GM12878 (cell line): Measurements from ENCODE around the gene LGALSL. TPM values are rescaled to one million over a fixed set of nuclear protein-coding genes. Genes with fewer than 3 reads are reported as not detected.

ENCODE experiments used
- ATAC-seq: fragments of 200-7000 bp; cut with Tn5 transposase; 3 replicates; pipeline ENCODE4 v1.9.1; 2020; ENCODE audit warnings: mild to moderate bottlenecking, moderate library complexity
- BruUV-seq: library from RNA; stranded (reverse); fragments of 400-500 nt; replicated peaks from 2 replicates; lab custom pipeline; 2021; lab: Mats Ljungman, UMichigan
- CTCF ChIA-PET: fragments of 300-600 bp; sonication (Branson Sonifier 250); formaldehyde crosslinking; extraction: SDS; loops from one replicate; lab custom pipeline; 2021; ENCODE audit warnings: inconsistent platforms; lab: Yijun Ruan, JAX
- POLR2A ChIA-PET: fragments of 350-600 bp; formaldehyde crosslinking; extraction: SDS; loops from one replicate; lab custom pipeline; 2021; ENCODE audit warnings: inconsistent platforms; lab: Charles Lee
- RAD21 ChIA-PET: fragments of 300-600 bp; sonication (Branson Sonifier 250); formaldehyde crosslinking; loops from one replicate; lab custom pipeline; 2023; ENCODE audit warnings: antibody characterized with exemption; ENCODE audit not compliant: unreplicated experiment; lab: Charles Lee
- SMC1A ChIA-PET: fragments of 300-600 bp; sonication (Branson Sonifier 250); formaldehyde crosslinking; loops from one replicate; lab custom pipeline; 2023; ENCODE audit not compliant: unreplicated experiment, uncharacterized antibody; lab: Charles Lee
- DNase-seq: peaks from one replicate; pipeline ENCODE4 v3.0.0-alpha.2; 2011; ENCODE audit warnings: low read depth, low spot score
- FAIRE-seq: peaks from 3 replicates; lab custom pipeline; 2011; peaks lifted over from hg19 to GRCh38; lab: Jason Lieb, UNC
- H2AFZ ChIP-seq: 2 replicates; pipeline ENCODE4 v1.6.0; 2011; ENCODE audit warnings: low read depth, low read length, control low read depth; ENCODE audit not compliant: control insufficient read depth
- H3K27ac ChIP-seq: 2 replicates; pipeline ENCODE4 v1.5.1; 2011; ENCODE audit warnings: control low read depth; ENCODE audit not compliant: control insufficient read depth, insufficient read depth
- H3K27me3 ChIP-seq, 2 experiments: replicated peaks in 1 of 2; 2 replicates each; pipeline versions ENCODE4 v1.6.0 to v1.6.1; 2011; ENCODE audit warnings: low read length in 1 of 2; ENCODE audit not compliant: control insufficient read depth in 2 of 2, insufficient read depth in 2 of 2
- H3K36me3 ChIP-seq, 2 experiments: 2 replicates each; pipeline ENCODE4 v1.5.1; 2011; ENCODE audit warnings: low read length in 1 of 2; ENCODE audit not compliant: control insufficient read depth in 2 of 2, insufficient read depth in 2 of 2
- H3K4me1 ChIP-seq: 2 replicates; pipeline ENCODE4 v1.6.1; 2011; ENCODE audit warnings: mild to moderate bottlenecking, low read length, moderate library complexity, mixed read lengths; ENCODE audit not compliant: control insufficient read depth, insufficient read depth
- H3K4me2 ChIP-seq: 2 replicates; pipeline ENCODE4 v1.6.0; 2011; ENCODE audit warnings: control low read depth; ENCODE audit not compliant: control insufficient read depth, insufficient read depth
- H3K4me3 ChIP-seq: fragments of 200-600 bp; sonication (generic); 2 replicates; pipeline ENCODE4 v1.5.1; 2016
- H3K79me2 ChIP-seq: 2 replicates; pipeline ENCODE4 v1.6.0; 2011; ENCODE audit warnings: low read length; ENCODE audit not compliant: control insufficient read depth, insufficient read depth
- H3K9ac ChIP-seq: 2 replicates; pipeline ENCODE4 v1.8.0; 2011; ENCODE audit warnings: low read length, control low read depth, mixed read lengths; ENCODE audit not compliant: control insufficient read depth, insufficient read depth
- H3K9me3 ChIP-seq: replicated peaks from 3 replicates; pipeline ENCODE4 v1.5.1; 2011; ENCODE audit warnings: mild to moderate bottlenecking, low read length; ENCODE audit not compliant: control insufficient read depth, insufficient read depth
- H4K20me1 ChIP-seq: 2 replicates; pipeline ENCODE4 v1.6.0; 2011; ENCODE audit not compliant: control insufficient read depth, insufficient read depth
- BACH1 ChIP-seq: fragments of 450-650 bp; IDR thresholded peaks from 2 replicates; pipeline ENCODE4 v1.6.1; 2017; ENCODE audit warnings: mild to moderate bottlenecking, borderline replicate concordance
- JUNB ChIP-seq: IDR thresholded peaks from 2 replicates; pipeline ENCODE4 v1.6.1; 2016; ENCODE audit warnings: antibody characterized with exemption, mild to moderate bottlenecking
- RAD51 ChIP-seq: fragments of 450-650 bp; IDR thresholded peaks from 2 replicates; pipeline ENCODE4 v1.6.1; 2016; ENCODE audit warnings: moderate library complexity, mild to moderate bottlenecking, inconsistent platforms
- SMARCA5 ChIP-seq: fragments of 450-650 bp; IDR thresholded peaks from 2 replicates; pipeline ENCODE4 v1.6.1; 2017; ENCODE audit warnings: mild to moderate bottlenecking
- SREBF1 ChIP-seq: IDR thresholded peaks from 2 replicates; pipeline ENCODE4 v1.6.1; 2012; ENCODE audit warnings: mild to moderate bottlenecking, low read length
- ZBTB4 ChIP-seq: fragments of 450-650 bp; formaldehyde crosslinking; IDR thresholded peaks from 2 replicates; pipeline ENCODE4 v1.4.0; 2022; ENCODE audit warnings: mild to moderate bottlenecking, moderate library complexity
- WGBS: methylation state at CpG from one replicate; pipeline ENCODE4 v1.1.6; 2016; ENCODE audit warnings: low lambda C conversion rate; ENCODE audit not compliant: insufficient replicate concordance, insufficient coverage; ENCODE audit errors: missing lambda C conversion rate; 5-methylcytosine and 5-hydroxymethylcytosine counted together
- in situ Hi-C: fragments of 300-500 bp; cut with MboI; formaldehyde crosslinking; loops from 9 replicates; pipeline ENCODE4 v1.14.3; 2018; ENCODE audit warnings: mixed read lengths
- intact Hi-C: fragments of 100-400 bp; cut with micrococcal nuclease; formaldehyde crosslinking; loops from one replicate; pipeline ENCODE4 v1.14.2; 2022; ENCODE audit not compliant: unreplicated experiment
- polyA plus RNA-seq, 11 experiments: library from polyadenylated mRNA; depleted of rRNA in 4 of 11; unstranded in 6 of 11; stranded (reverse) in 5 of 11; fragments of >200 nt; fragmentation: Nextera tagmentation in 4 of 11; fragmentation: Illumina TruSeq in 1 of 11; extraction: Ambion mirVana in 4 of 11; extraction: Trizol in 1 of 11; gene quantifications; 1 replicate in 1 of 11; 2 replicates in 10 of 11; pipeline versions ENCODE4 v1.2.1 to v1.2.3, GENCODE V29; 2011 to 2016; ENCODE audit warnings: inconsistent platforms in 2 of 11, missing spikeins in 2 of 11, low read depth in 1 of 11
- total RNA-seq, 4 experiments: library from RNA; depleted of rRNA in 3 of 4; stranded (reverse); fragments of >200 nt in 3 of 4; fragmentation: Illumina TruSeq in 1 of 4; extraction: Trizol in 1 of 4; gene quantifications; 2 replicates each; pipeline versions ENCODE4 v1.2.1 to v1.2.3, GENCODE V29; 2013 to 2021

LGALSL gene
- total and polyA plus RNA-seq, 10 of the 15 experiments (the other 5 are each of a cell fraction or from before 2014, with no cell fraction given): 3.3 to 9.1 (median 4.9) TPM

DNA sequence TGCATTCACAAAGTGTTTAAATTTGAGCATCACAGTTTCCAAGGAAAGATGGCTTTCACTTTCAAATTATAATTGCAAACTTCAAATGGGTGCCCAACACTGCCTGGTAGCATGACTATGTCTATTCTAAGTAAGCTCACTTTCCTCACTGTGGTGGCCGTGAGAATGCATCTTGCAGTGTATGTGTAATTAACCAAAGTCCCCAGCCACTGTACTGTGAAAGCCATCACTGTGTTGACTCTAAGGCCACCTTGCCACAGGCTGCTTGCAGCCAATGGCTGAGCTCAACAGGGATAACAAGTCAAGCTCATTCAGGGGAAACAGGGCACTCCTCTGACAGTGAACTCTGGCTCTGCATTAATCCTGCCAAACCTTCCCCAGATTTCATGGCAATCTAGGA lies 43.3 kb upstream of the LGALSL start (continued):
- TF ChIP-seq SMARCA5 (no peak), BACH1 (no peak), JUNB (no peak)

GRCh38 chr2:64412671-64413070 lies 41.3 kb upstream of the LGALSL start:
- BruUV-seq: no TSS peak
- TF ChIP-seq ZBTB4 (CRISPR knock-in tag) (no peak), RAD51 (no peak), SREBF1 (no peak)
- no peaks in the 10 kb centered on the region for H3K4me1 ChIP-seq
- ChIA-PET SMC1A (no interaction called here), CTCF (no interaction called here), RAD21 (no interaction called here), POLR2A (no interaction called here)
- H3K4me2 ChIP-seq: no peak overlapping the region
- H3K27me3 ChIP-seq: no peaks in the 10 kb centered on the region; a peak in 1 of 4 replicates
- DNase-seq: no peak
- intact Hi-C loops: no loop called here
- no peak overlapping the region for H3K9ac ChIP-seq
- no peaks in the 10 kb centered on the region for H3K79me2 ChIP-seq
- 48% methylated on average over 4 of the region's 4 CpGs for WGBS
- H3K4me3 ChIP-seq: no peak overlapping the region
- no peak for ATAC-seq
- no peak overlapping the region for H2AFZ ChIP-seq
- no peaks in the 10 kb centered on the region for H4K20me1 ChIP-seq
- FAIRE-seq: no peak
- H3K9me3 ChIP-seq: peaks cover 5% of the 10 kb centered on the region; the same call in 2 of the 3 replicates
- H3K27ac ChIP-seq: no peak overlapping the region
- no peaks in the 10 kb centered on the region for H3K36me3 ChIP-seq
- in situ Hi-C loops: no loop called here
